ENCODE measurements around the gene SAMD9L.

SAMD9L gene

GRCh38 chr7:93171606-93172226 lies 23.5 kb upstream of the SAMD9L start:
- ATAC-seq = no peak
- TF ChIP-seq CREB5 (CRISPR knock-in tag; IDR thresholded peaks at IDR 0.05; ENCODE audit: low read depth) (no peak), ZFP30 (CRISPR knock-in tag; IDR thresholded peaks at IDR 0.05) (no peak), ARNTL (CRISPR knock-in tag; IDR thresholded peaks at IDR 0.05; ENCODE audit: borderline replicate concordance, low read depth) (no peak), GLIS3 (CRISPR knock-in tag; IDR thresholded peaks at IDR 0.05) (no peak)

DNA sequence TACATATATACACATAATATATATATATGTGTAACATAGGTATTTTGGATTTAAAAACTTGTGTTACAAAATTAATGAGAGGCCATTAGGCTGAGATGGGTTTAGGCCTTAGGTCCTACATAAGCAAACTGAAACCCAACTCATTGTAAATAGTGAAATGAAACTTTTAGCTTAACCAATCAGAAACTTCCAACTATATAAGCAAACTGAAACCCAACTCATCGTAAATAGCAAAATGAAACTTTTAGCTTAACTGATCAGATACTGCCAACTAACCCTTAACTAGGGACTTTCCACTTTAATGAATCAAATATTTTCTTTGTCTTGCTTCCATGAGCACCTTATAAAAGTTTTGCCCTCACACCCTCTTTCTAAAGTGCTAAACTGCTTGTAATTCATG lies 17.3 kb upstream of the SAMD9L start:
- TF ChIP-seq CSRNP3 (CRISPR knock-in tag; IDR thresholded peaks at IDR 0.05) (no peak), ESRRG (CRISPR knock-in tag; IDR thresholded peaks at IDR 0.05) (no peak), BACH2 (CRISPR knock-in tag; IDR thresholded peaks at IDR 0.05; ENCODE audit: borderline replicate concordance) (no peak), ZFP30 (CRISPR knock-in tag; IDR thresholded peaks at IDR 0.05) (no peak), SNAI2 (CRISPR knock-in tag; IDR thresholded peaks at IDR 0.05) (no peak), GLIS3 (CRISPR knock-in tag; IDR thresholded peaks at IDR 0.05) (no peak), ISL1 (CRISPR knock-in tag; IDR thresholded peaks at IDR 0.05) (no peak), RARB (CRISPR knock-in tag; IDR thresholded peaks at IDR 0.05) (no peak), CSDC2 (CRISPR knock-in tag; IDR thresholded peaks at IDR 0.05) (no peak), ZNF8 (CRISPR knock-in tag; IDR thresholded peaks at IDR 0.05) (no peak), ZC3H10 (CRISPR knock-in tag; IDR thresholded peaks at IDR 0.05) (no peak), ZFP3 (CRISPR knock-in tag; IDR thresholded peaks at IDR 0.05) (no peak), TCF4 (CRISPR knock-in tag; IDR thresholded peaks at IDR 0.05; ENCODE audit: borderline replicate concordance) (no peak)
- peak; percentile 70; the same call in 2 of the 3 replicates for ATAC-seq

GRCh38 chr7:93164766-93165165 lies 16.6 kb upstream of the SAMD9L start:
- TF ChIP-seq CSDC2 (CRISPR knock-in tag; IDR thresholded peaks at IDR 0.05) (no peak), ESRRG (CRISPR knock-in tag; IDR thresholded peaks at IDR 0.05) (no peak), ZNF8 (CRISPR knock-in tag; IDR thresholded peaks at IDR 0.05) (no peak), ZNF565 (CRISPR knock-in tag; conservative IDR thresholded peaks at IDR 0.05; ENCODE audit: low read depth) (no peak), BACH2 (CRISPR knock-in tag; IDR thresholded peaks at IDR 0.05; ENCODE audit: borderline replicate concordance) (no peak), PPARA (CRISPR knock-in tag; IDR thresholded peaks at IDR 0.05; ENCODE audit: borderline replicate concordance) (no peak), ZNF70 (CRISPR knock-in tag; IDR thresholded peaks at IDR 0.05) (no peak), RARB (CRISPR knock-in tag; IDR thresholded peaks at IDR 0.05) (no peak), OSR1 (CRISPR knock-in tag; IDR thresholded peaks at IDR 0.05) (no peak), PATZ1 (CRISPR knock-in tag; IDR thresholded peaks at IDR 0.05; ENCODE audit: borderline replicate concordance) (no peak), CSRNP3 (CRISPR knock-in tag; IDR thresholded peaks at IDR 0.05) (no peak), GLIS3 (CRISPR knock-in tag; IDR thresholded peaks at IDR 0.05) (no peak), TOX (CRISPR knock-in tag; IDR thresholded peaks at IDR 0.05; ENCODE audit: borderline replicate concordance) (no peak), ISL1 (CRISPR knock-in tag; IDR thresholded peaks at IDR 0.05) (no peak), SNAI2 (CRISPR knock-in tag; IDR thresholded peaks at IDR 0.05) (no peak), ZC3H10 (CRISPR knock-in tag; IDR thresholded peaks at IDR 0.05) (no peak), ARNTL (CRISPR knock-in tag; IDR thresholded peaks at IDR 0.05; ENCODE audit: borderline replicate concordance, low read depth) (no peak)
- TF ChIP-seq, protein P1, sequence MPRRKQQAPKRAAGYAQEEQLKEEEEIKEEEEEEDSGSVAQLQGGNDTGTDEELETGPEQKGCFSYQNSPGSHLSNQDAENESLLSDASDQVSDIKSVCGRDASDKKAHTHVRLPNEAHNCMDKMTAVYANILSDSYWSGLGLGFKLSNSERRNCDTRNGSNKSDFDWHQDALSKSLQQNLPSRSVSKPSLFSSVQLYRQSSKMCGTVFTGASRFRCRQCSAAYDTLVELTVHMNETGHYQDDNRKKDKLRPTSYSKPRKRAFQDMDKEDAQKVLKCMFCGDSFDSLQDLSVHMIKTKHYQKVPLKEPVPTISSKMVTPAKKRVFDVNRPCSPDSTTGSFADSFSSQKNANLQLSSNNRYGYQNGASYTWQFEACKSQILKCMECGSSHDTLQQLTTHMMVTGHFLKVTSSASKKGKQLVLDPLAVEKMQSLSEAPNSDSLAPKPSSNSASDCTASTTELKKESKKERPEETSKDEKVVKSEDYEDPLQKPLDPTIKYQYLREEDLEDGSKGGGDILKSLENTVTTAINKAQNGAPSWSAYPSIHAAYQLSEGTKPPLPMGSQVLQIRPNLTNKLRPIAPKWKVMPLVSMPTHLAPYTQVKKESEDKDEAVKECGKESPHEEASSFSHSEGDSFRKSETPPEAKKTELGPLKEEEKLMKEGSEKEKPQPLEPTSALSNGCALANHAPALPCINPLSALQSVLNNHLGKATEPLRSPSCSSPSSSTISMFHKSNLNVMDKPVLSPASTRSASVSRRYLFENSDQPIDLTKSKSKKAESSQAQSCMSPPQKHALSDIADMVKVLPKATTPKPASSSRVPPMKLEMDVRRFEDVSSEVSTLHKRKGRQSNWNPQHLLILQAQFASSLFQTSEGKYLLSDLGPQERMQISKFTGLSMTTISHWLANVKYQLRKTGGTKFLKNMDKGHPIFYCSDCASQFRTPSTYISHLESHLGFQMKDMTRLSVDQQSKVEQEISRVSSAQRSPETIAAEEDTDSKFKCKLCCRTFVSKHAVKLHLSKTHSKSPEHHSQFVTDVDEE (CRISPR knock-in tag; IDR thresholded peaks at IDR 0.05) = no peak
- ATAC-seq = no peak
